GM04504 (cell line): ENCODE measurements around the gene NAA15.
"Not testable (repeated sequence)": the region's sequence is repeated elsewhere in the genome, so short reads cannot be mapped to it uniquely, and the experiment has no call there.

Experiments
- DNase-seq: peaks from one replicate; pipeline ENCODE4 v3.0.0-alpha.2; 2012; ENCODE audit warnings: low read depth

Gene NAA15

DNA sequence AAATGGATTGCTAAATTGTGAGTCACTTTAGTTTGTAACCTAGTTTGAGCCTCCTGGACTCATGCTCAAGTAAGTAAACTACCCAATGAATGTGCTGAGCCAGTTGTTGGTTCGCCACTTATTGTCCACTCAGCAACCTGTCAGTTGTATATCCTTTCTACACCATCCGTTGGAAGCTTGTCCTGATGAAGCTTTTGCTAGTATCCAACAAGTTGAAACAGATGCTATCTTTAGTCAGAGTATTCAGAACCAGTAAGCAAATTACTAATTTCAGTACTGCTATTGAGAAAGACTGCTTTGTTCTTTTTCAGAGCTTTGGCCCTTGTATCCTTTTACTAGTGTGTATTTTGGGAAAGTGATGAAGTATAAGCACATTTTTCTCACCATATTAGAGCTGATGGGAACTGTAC is 4.3 kb upstream of the NAA15 start:
- no peak for DNase-seq

DNA sequence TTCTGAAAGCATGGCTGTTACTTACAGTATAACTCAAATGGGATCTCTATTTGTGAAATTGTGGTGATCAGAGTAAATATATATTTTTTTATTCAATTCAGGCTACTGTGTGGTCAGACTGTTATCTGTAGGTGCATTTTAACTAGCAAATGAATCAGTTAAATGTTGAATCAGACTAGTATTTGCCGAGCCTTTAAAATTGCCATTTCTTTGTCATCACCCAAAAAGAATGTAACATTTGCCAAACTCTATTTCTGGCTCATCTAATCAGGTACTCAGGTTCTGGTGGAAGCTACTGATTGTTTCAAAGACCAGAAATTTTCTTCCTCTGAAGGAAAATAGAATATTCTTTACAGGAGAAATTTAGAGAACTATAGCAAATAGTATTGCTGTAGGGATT is 1.8 kb upstream of the NAA15 start:
- no peak for DNase-seq

DNA sequence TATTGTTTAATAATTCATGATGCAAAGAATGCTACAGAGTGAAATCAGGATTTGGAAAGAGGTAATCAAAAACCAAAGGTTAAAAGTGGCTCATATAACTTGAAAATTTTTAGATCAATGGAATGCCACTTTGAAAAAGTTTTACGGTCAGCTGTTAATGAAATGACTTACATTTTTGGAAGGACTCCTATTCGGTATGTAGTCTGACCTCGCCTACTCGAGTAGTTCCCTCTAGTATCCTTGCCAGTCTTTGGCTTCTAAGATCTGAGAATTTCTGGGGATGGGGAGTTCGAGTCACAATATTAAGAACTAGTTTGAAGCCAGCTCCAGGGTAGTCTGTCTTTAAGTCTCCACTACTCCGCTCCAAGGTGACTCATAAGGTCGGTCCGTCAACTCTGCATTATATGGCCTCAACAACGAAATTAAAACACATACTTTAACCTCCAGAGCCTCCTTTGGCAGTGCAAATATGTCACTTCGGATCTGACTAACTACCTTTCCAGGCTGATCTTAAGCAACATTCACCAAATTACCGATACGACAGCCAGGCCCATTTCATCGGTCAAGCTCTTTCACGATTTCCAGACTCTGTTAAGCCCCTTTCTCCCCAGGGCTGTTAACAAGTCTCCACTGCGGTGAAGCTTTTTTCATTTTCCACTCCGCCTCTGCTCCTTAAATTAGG is 733 bp upstream of the NAA15 start:
- DNase-seq: peak; percentile 10

DNA sequence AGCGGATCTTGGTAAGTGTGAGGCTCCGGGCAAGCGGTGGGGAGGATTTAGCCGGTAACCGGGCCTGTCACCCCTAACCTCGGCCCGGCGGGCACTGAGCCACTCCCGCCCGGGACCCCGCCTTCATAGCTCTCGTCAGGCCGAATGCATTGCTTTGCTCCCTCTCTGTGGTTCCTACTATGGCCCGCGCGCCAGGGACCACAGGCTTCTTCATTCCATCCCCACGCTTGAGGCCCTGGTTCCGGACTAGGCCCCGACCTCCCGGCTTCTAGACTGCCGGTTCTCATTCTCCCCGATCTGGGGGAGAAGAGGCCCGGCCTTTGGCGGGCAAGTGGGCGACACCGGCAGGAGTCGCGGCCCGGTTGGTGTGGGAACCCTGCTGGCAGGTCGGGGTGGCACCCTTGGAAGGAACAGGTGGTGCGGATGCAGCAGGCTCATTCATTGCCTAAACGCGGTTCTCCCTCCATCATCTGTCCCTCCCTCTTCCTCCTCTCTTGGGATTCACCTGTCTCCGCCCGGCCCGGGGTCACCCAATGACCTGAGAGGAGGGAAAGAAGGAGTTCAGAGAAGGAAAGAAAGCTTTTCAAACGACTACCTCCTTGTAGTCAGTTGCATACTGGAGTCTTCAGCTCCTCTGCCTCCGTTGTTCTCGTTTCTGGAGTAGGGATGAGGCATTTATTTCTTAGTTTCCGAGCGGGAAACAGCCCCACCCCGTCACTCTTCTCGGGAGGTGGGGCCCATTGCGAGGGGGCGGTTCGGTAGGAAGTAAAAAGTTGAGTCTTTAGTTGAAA is 711 bp downstream of the NAA15 start, which contains the start of gene NDUFC1:
Gene NDUFC1, minus strand, starts transcription at position 657 of the 791 bp plus-strand sequence. CDS start 6,679 bp downstream, outside the sequence.
- peak; percentile 10 for DNase-seq

DNA sequence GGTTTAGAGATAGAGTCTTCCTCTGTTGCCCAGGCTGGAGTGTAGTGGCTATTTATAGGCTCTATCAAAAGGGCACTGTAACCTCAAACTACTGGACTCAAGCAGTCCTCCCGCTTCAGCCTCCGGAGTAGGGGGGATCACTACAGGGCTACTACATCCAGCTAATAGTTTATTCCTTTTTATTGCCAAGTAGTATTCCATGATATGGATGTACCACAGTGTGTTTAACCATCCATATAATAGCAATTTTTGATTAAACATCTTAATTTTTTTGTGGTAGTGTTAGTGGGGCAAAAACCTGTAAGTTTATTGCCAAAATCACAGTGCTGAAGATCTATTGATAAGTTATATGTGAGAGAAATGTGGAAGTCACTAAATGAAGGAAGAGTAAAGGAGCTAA is 3.6 kb downstream of the NAA15 start:
- no peak for DNase-seq

DNA sequence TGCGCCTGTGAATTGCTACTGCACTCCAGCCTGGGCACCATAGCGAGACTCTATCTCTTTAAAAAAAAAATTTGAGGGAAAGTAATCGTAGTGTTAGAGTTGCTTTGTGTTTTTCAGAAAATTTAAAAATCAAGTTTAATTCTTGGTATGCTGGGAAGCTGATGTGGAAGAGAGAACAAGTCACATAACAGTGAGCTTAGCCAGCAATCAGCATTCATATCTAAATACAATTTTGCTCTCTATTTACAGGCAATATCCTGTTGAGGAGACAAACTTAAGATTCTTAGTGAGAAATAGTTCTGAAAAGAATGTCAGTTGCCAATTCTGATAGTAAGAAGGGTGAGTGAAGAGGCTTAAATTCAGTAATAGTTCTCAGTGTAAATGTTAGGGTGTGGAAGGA is 10.6 kb downstream of the NAA15 start:
- no peak for DNase-seq

DNA sequence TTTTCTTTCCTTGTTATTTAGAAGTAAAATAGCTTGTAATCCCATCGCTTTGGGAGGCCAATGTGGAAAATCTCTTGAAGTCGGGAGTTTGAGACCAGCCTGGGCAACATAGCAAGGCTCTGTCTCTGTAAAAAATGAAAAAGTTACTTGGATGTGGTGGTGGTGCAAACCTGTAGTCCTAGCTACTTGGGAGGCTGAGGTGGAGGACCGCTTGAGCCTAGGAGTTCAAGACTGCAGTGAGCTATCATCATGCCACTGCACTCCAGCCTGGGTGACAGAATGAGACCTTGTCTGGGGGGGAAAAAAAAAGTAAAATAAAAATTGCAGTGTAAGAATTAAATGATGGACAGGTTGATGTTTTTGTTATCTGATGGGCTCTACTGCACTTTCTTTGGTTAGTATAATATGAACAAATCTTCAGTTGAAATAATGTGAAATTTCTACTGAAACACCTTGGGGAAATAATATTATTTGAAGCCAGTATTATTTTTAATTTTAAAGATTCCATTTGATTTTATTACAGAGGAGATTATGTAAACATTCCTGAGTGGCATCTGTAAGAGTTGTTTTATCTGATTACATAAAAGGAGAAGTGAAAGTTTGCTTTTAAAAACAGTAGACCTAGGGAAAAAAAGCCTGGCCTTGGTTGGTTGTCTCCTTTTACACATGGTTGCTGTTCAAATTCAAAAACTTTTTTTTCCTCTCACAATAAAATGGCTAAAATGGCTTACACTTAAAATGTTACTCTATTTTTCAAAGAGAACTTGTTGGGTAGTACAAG is 11.4 kb downstream of the NAA15 start:
- DNase-seq: no peak

DNA sequence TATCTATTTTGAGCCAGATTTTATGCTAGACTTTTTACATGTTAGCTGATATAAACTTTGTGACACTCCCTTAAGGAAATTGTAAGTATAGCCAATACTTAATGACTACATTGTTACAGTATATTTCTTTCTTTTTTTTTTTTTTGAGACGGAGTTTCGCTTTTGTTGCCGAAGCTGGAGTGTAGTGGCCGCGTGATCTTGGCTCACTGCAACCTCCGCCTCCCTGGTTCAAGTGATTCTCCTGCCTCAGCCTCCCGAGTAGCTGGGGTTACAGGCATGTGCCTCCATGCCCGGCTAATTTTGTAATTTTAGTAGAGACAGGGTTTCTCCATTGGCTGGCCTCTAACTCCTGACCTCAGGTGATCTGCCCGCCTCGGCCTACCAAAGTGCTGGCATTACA is 12.1 kb downstream of the NAA15 start:
- not testable (repeated sequence) for DNase-seq

DNA sequence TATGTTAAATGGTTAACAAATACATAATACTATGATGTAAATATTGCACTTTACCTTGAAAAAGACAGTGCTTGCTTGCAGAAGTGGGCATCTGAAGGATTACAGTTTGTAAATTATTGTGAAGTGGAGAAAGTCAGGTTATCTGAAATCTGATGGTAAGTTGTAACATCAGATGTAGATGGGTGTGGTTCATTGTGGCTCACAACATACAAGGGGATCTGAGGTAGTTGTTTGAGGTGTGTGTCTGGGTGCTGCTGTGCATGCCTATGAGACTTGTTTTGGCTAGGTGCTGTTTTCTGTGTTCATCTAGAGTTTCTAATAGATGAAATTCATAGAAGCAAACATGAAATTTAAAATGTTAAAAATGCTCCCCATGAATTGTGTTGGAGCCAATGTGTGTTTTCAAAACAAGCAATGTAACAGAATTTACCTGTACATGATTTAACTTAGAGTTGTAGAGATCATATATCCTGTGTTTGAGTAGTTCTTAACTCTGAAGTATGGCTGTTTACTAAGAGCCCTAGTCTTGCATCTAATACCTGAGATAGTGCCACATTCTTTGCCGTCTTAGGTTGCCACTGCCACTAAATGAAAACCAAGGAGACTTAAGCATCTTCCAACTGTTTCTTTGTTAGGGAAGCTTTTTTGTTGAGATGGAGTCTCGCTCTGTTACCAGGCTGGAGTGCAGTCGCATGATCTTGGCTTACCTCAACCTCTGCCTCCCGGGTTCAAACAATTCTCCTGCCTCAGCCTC is 12.9 kb downstream of the NAA15 start:
- no peak for DNase-seq

DNA sequence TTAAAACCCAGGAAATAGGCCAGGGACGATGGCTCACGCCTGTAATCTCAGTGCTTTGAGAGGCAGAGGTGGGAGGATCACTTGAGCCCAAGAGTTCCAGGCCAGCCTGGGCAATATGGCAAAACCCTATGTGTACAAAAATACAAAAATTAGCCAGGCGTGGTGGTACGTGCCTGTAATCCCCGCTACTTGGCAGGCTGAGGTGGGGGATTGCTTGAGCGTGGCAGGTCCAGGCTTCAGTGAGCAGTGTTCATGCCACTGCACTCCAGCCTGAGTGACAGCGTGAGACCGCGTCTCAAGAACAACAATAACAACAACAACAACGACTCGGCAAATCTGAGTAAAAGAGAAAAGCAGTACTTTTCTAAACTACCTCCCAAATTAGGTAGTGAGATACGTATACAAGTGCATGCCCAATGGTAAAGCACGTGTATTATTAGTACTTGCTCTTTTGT is 13.9 kb downstream of the NAA15 start:
- no peak for DNase-seq

DNA sequence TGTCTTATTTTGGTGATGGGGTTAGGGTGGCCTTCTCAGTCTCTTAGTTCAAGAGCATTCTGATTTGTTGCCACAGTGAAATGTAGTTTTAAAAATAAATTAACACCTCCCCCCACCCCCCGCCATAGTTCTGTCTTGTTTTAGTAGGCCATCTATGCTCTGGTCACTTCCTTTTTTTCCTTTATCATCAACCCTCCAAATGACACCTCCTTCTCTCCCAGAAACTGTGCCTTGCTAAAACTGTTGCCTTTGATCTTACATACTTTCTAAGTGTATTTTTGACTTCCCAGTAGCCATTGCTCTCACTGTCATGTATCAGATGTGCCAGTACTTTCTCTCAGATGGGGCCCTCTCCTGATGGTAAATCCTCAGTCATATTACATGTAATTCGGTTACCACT is 15.4 kb downstream of the NAA15 start:
- no peak for DNase-seq

DNA sequence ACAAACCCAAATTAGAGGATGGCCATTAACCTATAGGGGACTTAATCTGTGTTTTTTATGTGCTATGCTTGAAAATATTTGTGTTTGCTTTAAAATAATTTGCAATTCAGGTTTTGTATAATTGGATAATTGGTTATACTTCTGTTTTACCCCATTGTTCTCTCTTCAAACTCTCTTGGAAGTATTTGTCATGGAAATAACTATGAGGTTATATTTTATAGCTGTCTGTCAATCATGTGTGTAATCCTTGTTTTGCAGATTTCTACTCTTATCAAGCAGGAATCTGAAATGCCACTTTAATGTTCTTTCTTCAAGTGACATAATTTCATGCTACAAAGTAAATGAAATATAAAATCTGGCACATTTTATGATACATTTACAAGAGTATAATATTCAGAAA is 16.3 kb downstream of the NAA15 start:
- no peak for DNase-seq

DNA sequence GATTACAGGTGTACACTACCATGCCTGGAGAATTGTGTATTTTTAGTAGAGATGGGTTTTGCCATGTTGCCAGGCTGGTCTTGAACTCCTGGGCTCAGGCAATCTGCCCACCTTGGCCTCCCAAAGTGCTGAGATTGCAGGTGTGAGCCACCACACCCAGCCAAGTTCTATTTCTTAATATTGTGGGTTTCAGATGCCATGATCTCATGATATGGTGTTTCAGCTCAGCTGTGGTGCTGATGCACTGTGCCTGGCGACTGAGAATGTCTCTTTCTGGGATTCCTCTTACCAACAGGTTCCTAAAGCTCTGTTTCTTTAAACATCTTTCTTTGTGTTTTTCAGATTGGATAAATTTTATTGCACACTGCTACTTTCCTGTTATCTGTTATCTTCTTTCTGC is 18.3 kb downstream of the NAA15 start:
- DNase-seq: no peak

DNA sequence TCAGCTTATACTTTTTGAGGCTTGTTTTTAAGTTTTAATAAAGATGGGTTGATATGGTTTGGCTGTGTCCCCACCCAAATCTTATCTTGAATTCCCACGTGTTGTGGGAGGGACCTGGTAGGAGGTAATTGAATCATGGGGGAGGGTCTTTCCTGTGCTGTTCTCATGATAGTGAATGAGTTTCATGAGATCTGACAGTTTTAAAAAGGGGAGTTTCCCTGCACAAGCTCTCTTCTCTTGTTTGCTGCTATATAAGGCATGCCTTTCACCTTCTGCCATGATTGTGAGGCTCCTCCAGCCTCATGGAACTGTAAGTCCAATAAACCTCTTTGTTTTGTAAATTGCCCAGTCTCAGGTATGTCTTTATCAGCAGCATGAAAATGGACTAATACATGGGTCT is 20.8 kb downstream of the NAA15 start:
- not testable (repeated sequence) for DNase-seq

DNA sequence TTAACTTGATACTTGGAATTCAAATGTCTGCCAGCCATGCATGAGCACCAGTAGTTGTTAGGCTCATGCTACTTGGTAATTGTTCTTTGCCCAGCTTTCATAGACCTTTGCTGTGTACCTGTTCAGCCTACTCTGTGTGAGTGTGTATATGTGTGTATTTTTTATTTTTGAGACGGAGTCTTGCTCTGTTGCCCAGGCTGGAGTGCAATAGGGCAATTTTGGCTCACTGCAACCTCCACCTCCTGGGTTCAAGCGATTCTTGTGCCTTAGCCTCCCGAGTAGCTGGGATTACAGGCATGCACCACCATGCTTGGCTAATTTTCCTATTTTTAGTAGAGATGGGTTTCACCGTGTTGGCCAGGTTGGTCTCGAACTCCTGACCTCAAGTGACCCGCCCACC is 21.2 kb downstream of the NAA15 start:
- DNase-seq: not testable (repeated sequence)

DNA sequence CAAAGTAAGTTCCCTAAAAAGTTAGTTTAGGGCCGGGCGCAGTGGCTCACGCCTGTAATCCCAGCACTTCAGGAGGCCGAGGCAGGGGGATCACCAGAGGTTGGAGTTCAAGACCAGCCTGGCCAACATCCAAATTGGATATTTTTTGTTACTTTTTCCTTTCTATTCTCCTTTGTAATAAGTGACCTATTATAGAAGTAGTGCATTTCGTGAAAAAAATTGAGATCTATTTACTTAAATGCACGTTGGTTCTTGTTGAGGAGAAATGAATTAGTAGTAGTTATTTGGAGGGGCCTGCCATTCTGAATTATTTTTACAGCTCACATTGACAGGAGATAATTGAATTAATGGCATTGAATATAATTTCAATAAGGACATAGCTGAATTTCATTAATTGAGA is 23.3 kb downstream of the NAA15 start:
- no peak for DNase-seq

DNA sequence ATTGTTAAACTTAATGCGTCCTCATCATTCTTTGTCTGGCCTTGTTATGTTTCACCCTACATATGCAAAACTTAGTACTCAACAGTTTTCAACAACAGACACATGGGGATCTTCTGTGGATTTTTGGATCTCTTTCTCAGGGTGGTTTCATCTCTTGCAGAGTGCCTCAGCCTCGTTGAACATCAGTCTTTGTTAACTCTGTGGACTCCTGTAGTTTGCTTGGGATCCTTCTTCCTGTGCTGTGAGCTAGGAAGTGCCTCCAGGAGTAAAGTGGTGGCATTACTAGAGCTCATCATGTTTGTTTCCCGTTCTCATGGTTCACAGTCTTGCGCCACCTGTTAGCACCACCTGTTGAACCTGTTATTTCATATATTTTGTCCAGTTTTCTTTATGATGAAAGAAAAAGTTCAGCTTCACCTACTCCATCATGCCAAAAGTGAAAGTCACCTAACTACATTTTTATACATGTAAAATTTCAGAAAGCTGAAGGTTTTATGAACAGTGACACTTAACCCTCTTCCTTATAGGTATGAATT is 28.4 kb downstream of the NAA15 start:
- DNase-seq: no peak

DNA sequence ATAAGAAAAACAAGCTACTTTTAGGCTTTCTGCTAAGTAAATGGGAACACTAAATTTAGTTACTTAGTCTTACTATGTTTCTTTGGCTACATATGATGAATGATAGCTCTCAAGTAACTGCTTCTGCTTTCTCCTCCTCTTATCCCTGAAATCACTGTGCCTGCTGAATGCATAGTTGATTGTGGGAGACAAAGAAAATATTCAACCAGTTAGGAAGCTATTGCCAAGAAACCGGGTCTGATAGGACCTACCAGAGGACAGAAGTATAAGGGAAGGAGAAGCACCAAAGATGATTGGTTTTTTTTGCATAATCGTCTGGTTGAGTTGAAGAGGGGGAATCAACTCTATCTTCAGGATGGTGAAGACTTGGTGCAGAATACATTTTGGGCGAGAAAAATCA is 29.0 kb downstream of the NAA15 start:
- no peak for DNase-seq

DNA sequence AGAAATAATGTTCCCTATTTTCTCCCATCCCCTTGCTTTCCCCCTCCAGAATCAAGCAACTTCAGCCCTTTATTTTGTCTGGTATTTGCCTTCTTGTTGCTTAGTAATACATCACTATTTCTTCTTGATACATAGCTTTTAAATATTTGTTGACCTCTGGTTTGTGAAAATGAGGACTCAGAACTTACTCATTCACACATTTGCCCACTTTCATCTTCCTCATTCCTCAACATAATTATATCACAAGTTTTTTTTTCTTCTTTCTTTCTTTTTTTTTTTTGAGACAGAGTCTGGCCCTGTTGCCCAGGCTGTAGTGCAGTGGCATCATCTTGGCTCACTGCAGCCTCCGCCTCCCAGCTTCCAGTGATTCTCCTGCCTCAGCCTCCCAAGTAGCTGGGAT is 29.9 kb downstream of the NAA15 start:
- DNase-seq: peak; percentile 11

DNA sequence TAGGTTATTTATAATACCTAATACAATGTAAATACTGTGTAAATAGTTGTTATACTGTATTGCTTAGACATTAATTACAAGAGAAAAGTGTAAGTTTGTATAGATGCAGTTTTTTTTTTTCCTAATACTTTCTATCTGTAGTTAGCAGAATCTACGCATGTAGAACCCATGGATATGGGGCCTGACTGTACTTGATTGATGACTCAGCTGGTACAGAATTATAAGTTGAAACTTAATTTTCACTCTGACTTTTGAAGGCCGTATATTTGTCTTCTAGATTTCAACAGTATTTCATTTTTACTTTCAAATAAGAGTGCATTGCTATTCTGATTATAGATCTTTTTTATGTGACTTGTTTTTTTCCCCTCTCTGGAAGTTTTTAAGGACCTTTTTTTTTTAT is 31.7 kb downstream of the NAA15 start:
- no peak for DNase-seq

DNA sequence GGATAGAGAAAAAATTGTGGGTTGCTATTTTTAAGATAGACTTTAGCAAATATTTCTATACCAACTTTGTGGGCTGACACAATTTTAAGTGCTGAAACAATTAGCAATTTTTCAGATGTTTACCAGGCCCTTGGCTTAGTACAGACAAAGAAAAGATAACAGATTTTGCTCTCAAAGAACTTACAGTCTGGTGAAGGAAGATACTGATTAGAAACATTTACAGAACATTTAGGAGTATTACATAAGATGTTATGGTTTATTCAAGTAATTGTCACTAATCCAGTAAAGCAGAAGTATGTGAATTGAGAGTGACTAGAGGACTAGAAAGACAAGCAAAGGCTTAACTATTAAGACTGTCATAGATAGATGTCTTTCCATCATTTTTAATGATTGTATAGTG is 36.3 kb downstream of the NAA15 start:
- no peak for DNase-seq

DNA sequence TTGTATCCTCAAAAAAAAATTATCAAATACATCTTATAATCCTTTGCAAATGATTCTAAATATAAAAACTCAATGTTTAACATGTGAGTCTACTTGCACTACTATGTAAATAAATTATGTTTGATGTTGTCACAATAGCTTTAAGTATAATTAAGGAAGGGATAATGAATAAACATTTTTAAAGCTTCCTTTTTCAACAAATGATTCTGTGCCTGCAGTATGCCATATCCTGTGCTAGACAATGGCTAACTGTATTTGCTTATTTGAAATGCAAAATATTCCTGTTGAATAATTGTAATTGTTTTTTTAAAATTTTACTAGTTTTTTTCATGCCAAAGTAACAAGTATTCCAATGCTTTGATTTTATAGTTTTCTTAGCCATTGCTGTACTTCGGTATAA is 60.0 kb downstream of the NAA15 start:
- DNase-seq: no peak
